HepG2 (cell line): ENCODE data around the gene TIAM1.

ENCODE experiments used
- BHLHE40 ChIP-seq: IDR thresholded peaks from 2 replicates; pipeline ENCODE4 v1.6.1; 2011; ENCODE audit warnings: low read length, improper control_type of control experiment
- CBX1 ChIP-seq: IDR thresholded peaks from one replicate; pipeline ENCODE4 v1.6.1; 2016; ENCODE audit warnings: antibody characterized with exemption, low read depth
- CTCF ChIP-seq: sonication (generic); formaldehyde crosslinking; IDR thresholded peaks from 2 replicates; pipeline ENCODE4 v1.5.0; 2020; ENCODE audit warnings: mild to moderate bottlenecking, missing genetic modification reagents, moderate library complexity
- EHMT2 ChIP-seq: fragments of 200-600 bp; sonication (generic); IDR thresholded peaks from 2 replicates; pipeline ENCODE4 v1.7.0; 2017; ENCODE audit warnings: antibody characterized with exemption, low read depth, low read length, borderline replicate concordance
- PPARG ChIP-seq: conservative IDR thresholded peaks from 2 replicates; pipeline ENCODE4 v1.6.1; 2016; ENCODE audit warnings: missing biosample characterization, missing genetic modification reagents

- TF ChIP-seq BHLHE40 = no peak
- no peak for TF ChIP-seq EHMT2
- TF ChIP-seq PPARG (CRISPR knock-in tag) = no peak
- no peak for TF ChIP-seq CBX1
- TF ChIP-seq CTCF (CRISPR knock-in tag) = no peak
These were observed 11.5 kb downstream of the TIAM1 start for GRCh38 chr21:31332525-31332924.
